HG03039 (cell line): ENCODE data around the gene ANKRD40.

ENCODE experiments used
- ATAC-seq: cut with Tn5 transposase; IDR thresholded peaks from one replicate; pipeline ENCODE4 v1.9.1; 2021; ENCODE audit warnings: mild to moderate bottlenecking, moderate library complexity; ENCODE audit not compliant: unreplicated experiment

ANKRD40 gene

GRCh38 chr17:50656509-50656908 is 51.2 kb downstream of the ANKRD40 start:
- ATAC-seq, result no peak

- no peak for ATAC-seq
Observed at GRCh38 chr17:50653738-50654137, 54.0 kb downstream of the ANKRD40 start.

GRCh38 chr17:50651661-50652060 is 56.1 kb downstream of the ANKRD40 start:
- no peak for ATAC-seq

- ATAC-seq, result no peak
Observed at GRCh38 chr17:50649042-50649908, 58.4 kb downstream of the ANKRD40 start.

- ATAC-seq, result no peak
Observed at GRCh38 chr17:50647187-50647586, 60.5 kb downstream of the ANKRD40 start.

GRCh38 chr17:50645748-50646682 is 61.7 kb downstream of the ANKRD40 start:
- no peak for ATAC-seq
